Measurements from ENCODE around the gene OR5T3.
"Not testable (repeated sequence)": the region's sequence is repeated elsewhere in the genome, so short reads cannot be mapped to it uniquely, and the experiment has no call there.

OR5T3 gene

DNA sequence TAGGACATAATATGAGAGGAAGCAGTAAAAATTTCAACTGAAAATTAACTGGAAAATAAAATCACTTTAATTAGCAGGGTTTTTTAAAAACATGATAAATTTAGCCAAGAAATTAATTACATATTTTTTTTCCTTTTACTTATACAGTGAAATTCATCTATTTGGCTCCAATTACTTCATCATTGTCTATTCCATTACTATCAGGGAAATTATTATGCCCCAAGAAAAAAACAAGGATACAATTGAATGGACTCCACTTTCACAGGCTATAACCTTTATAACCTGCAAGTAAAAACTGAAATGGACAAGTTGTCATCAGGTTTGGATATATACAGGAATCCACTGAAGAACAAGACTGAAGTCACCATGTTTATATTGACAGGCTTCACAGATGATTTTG is at the start of gene OR5T3:
TSS of gene OR5T3 (plus strand) at position 301 of the 400 bp plus-strand sequence. CDS start at position 301, 0 bp downstream.
- no peak within 1 kb of the TSS for H3K9ac ChIP-seq (ENCODE audit: low read length)

DNA sequence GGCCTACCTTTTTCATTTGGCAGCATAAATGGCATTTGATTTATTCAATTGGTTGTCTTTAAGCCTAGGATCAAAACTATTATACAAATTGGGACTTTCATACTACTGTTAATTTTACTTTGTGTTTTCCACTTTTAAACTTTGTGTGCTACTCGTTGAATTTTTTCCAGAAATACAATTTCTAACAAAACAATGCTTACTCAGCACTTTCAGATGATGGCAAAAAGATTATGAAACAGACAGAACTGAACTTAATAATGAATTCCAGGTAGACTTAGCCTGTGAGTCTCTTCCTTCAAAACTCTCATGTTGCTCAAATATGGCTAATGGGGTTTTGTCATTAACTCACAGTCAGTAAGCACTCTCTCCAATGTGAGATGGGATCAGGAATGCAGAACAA is 44.3 kb upstream of the OR5T3 start:
- Histone ChIP-seq H3K4me1 (ENCODE audit: insufficient read depth, low read length) (no peaks in the 10 kb centered on the region), H3K27me3 (ENCODE audit: control insufficient read depth in 1 of 2, insufficient read depth in 2 of 2, low read length in 2 of 2) (no peaks in the 10 kb centered on the region), H3K4me3 (ENCODE audit: low read depth in 1 of 2, low read length in 2 of 2) (no peak overlapping the region), H3K9me3 (ENCODE audit: low read length) (no peaks in the 10 kb centered on the region), H3K27ac (ENCODE audit: low read depth, low read length) (no peak overlapping the region), H3K36me3 (ENCODE audit: insufficient read depth, low read length) (no peaks in the 10 kb centered on the region), H3K9ac (ENCODE audit: low read length) (no peak overlapping the region)

More for the DNA sequence above, at the start of gene OR5T3:
- H3K4me3 ChIP-seq (ENCODE audit: low read depth in 1 of 2, low read length in 2 of 2): no peak within 1 kb of the TSS
- H3K9me3 ChIP-seq (ENCODE audit: low read length): no peaks in the 10 kb centered on the region
- H3K27me3 ChIP-seq (ENCODE audit: control insufficient read depth in 1 of 2, insufficient read depth in 2 of 2, low read length in 2 of 2): no peaks in the 10 kb centered on the region
- no peak within 1 kb of the TSS for H3K27ac ChIP-seq (ENCODE audit: low read depth, low read length)
- no peaks in the 10 kb centered on the region for H3K36me3 ChIP-seq (ENCODE audit: insufficient read depth, low read length)
- no peaks in the 10 kb centered on the region for H3K4me1 ChIP-seq (ENCODE audit: insufficient read depth, low read length)

- no peak overlapping the region for H3K27ac ChIP-seq (ENCODE audit: low read depth, low read length)
- H3K4me3 ChIP-seq (ENCODE audit: low read depth in 1 of 2, low read length in 2 of 2): no peak overlapping the region
- H3K9ac ChIP-seq (ENCODE audit: low read length): no peak overlapping the region
- H3K36me3 ChIP-seq (ENCODE audit: insufficient read depth, low read length): no peaks in the 10 kb centered on the region
- no peaks in the 10 kb centered on the region for H3K4me1 ChIP-seq (ENCODE audit: insufficient read depth, low read length)
- no peaks in the 10 kb centered on the region for H3K27me3 ChIP-seq (ENCODE audit: control insufficient read depth in 1 of 2, insufficient read depth in 2 of 2, low read length in 2 of 2)
- H3K9me3 ChIP-seq (ENCODE audit: low read length): peaks cover 5% of the 10 kb centered on the region
Measured at GRCh38 chr11:56214537-56214936, 37.5 kb upstream of the OR5T3 start.

- not testable (repeated sequence) for H3K27ac ChIP-seq (ENCODE audit: low read depth, low read length); H3K9ac ChIP-seq (ENCODE audit: low read length); H3K4me3 ChIP-seq (ENCODE audit: low read depth in 1 of 2, low read length in 2 of 2); H3K27me3 ChIP-seq (ENCODE audit: control insufficient read depth in 1 of 2, insufficient read depth in 2 of 2, low read length in 2 of 2); H3K4me1 ChIP-seq (ENCODE audit: insufficient read depth, low read length); H3K9me3 ChIP-seq (ENCODE audit: low read length); H3K36me3 ChIP-seq (ENCODE audit: insufficient read depth, low read length)
Measured at GRCh38 chr11:56219735-56220134, 32.3 kb upstream of the OR5T3 start.

GRCh38 chr11:56234155-56234554 is 17.9 kb upstream of the OR5T3 start, which contains the start of gene OR5T2:
Gene OR5T2 (minus strand): TSS chr11:56234255. CDS start chr11:56233062, 1,193 bp downstream.
- Histone ChIP-seq H3K27me3 (ENCODE audit: control insufficient read depth in 1 of 2, insufficient read depth in 2 of 2, low read length in 2 of 2) (no peaks in the 10 kb centered on the region), H3K36me3 (ENCODE audit: insufficient read depth, low read length) (no peaks in the 10 kb centered on the region), H3K9me3 (ENCODE audit: low read length) (no peaks in the 10 kb centered on the region), H3K4me3 (ENCODE audit: low read depth in 1 of 2, low read length in 2 of 2) (no peak within 1 kb of the TSS), H3K27ac (ENCODE audit: low read depth, low read length) (no peak within 1 kb of the TSS), H3K9ac (ENCODE audit: low read length) (no peak within 1 kb of the TSS), H3K4me1 (ENCODE audit: insufficient read depth, low read length) (no peaks in the 10 kb centered on the region)

DNA sequence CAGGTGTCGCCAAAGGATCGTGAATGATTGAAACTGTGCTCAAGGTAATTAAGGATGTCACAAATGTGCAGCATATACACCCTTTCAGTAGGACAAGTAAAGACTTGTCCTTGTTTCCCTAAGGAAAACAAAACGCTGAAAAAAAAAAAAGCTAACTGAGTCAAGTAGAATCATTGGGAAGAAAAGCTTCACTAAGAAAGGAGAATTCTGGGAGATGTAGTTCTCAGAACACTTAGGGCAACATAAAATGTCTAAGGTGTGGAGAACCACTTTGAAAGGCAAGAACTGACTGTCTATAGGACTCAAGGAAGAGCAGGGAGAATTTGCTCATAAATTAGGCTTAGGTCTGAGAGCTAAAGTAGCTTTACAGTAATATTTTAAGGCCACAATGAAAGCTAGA is 19.0 kb downstream of the OR5T3 start:
- Histone ChIP-seq H3K27ac (ENCODE audit: low read depth, low read length) (no peak overlapping the region), H3K36me3 (ENCODE audit: insufficient read depth, low read length) (no peaks in the 10 kb centered on the region), H3K27me3 (ENCODE audit: control insufficient read depth in 1 of 2, insufficient read depth in 2 of 2, low read length in 2 of 2) (no peaks in the 10 kb centered on the region), H3K4me1 (ENCODE audit: insufficient read depth, low read length) (no peaks in the 10 kb centered on the region), H3K4me3 (ENCODE audit: low read depth in 1 of 2, low read length in 2 of 2) (no peak overlapping the region), H3K9ac (ENCODE audit: low read length) (no peak overlapping the region), H3K9me3 (ENCODE audit: low read length) (no peaks in the 10 kb centered on the region)

DNA sequence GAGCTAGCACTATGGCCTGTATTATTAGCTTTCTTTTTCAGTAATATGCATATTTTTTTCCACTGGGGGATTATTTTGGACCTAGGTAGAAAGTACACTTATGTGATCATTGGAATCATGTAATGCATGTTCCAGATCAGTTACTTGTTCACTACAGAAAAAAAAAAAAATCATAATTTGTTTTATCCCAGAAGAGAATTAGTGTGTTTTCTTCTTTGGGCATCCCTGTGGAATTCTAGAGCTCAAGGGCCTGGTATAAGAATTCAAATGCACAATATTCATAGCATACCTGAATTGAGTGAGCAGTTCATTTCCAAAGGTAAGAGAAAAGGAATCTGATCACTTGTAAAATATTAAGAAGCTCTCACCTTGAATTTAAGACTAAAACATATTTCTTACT is 21.8 kb downstream of the OR5T3 start, which contains the start of gene OR5T1:
TSS of gene OR5T1 (plus strand) at position 301 of the 400 bp plus-strand sequence. CDS start 1,485 bp downstream, outside the sequence.
- Histone ChIP-seq H3K27ac (ENCODE audit: low read depth, low read length) (no peak within 1 kb of the TSS), H3K9ac (ENCODE audit: low read length) (no peak within 1 kb of the TSS), H3K9me3 (ENCODE audit: low read length) (no peaks in the 10 kb centered on the region), H3K27me3 (ENCODE audit: control insufficient read depth in 1 of 2, insufficient read depth in 2 of 2, low read length in 2 of 2) (no peaks in the 10 kb centered on the region), H3K36me3 (ENCODE audit: insufficient read depth, low read length) (no peaks in the 10 kb centered on the region), H3K4me1 (ENCODE audit: insufficient read depth, low read length) (no peaks in the 10 kb centered on the region), H3K4me3 (ENCODE audit: low read depth in 1 of 2, low read length in 2 of 2) (no peak within 1 kb of the TSS)

- Histone ChIP-seq H3K9me3 (ENCODE audit: low read length) (no peaks in the 10 kb centered on the region), H3K4me3 (ENCODE audit: low read depth in 1 of 2, low read length in 2 of 2) (no peak within 1 kb of the TSS), H3K27me3 (ENCODE audit: control insufficient read depth in 1 of 2, insufficient read depth in 2 of 2, low read length in 2 of 2) (no peaks in the 10 kb centered on the region), H3K27ac (ENCODE audit: low read depth, low read length) (no peak within 1 kb of the TSS), H3K4me1 (ENCODE audit: insufficient read depth, low read length) (no peaks in the 10 kb centered on the region), H3K36me3 (ENCODE audit: insufficient read depth, low read length) (no peaks in the 10 kb centered on the region), H3K9ac (ENCODE audit: low read length) (no peak within 1 kb of the TSS)
Measured at GRCh38 chr11:56292154-56292553, 40.1 kb downstream of the OR5T3 start, which contains the start of gene OR8H1. Gene OR8H1 (minus strand): TSS chr11:56292254. CDS start chr11:56291062, 1,192 bp downstream.

- Histone ChIP-seq H3K9me3 (ENCODE audit: low read length) (no peaks in the 10 kb centered on the region), H3K4me1 (ENCODE audit: insufficient read depth, low read length) (no peaks in the 10 kb centered on the region), H3K9ac (ENCODE audit: low read length) (no peak overlapping the region)
Measured at GRCh38 chr11:56296898-56297297, 44.8 kb downstream of the OR5T3 start.

More at GRCh38 chr11:56296898-56297297, 44.8 kb downstream of the OR5T3 start:
- no peaks in the 10 kb centered on the region for H3K36me3 ChIP-seq (ENCODE audit: insufficient read depth, low read length)
- no peak overlapping the region for H3K4me3 ChIP-seq (ENCODE audit: low read depth in 1 of 2, low read length in 2 of 2)
- no peaks in the 10 kb centered on the region for H3K27me3 ChIP-seq (ENCODE audit: control insufficient read depth in 1 of 2, insufficient read depth in 2 of 2, low read length in 2 of 2)
- H3K27ac ChIP-seq (ENCODE audit: low read depth, low read length): no peak overlapping the region
